Mesothelial cell of epicardium (in vitro differentiated cells): ENCODE measurements around the gene APOD. TPM values are rescaled to one million over a fixed set of nuclear protein-coding genes. Genes with fewer than 3 reads are reported as not detected.

ENCODE experiments used
- DNase-seq, 2 experiments: peaks; one replicate each; pipeline ENCODE4 v3.0.0; 2021; ENCODE audit warnings: low spot score in 2 of 2; ENCODE audit not compliant: unreplicated experiment in 2 of 2
- H3K27ac Mint-ChIP-seq: 2 replicates; pipeline ENCODE4 v1.8.0; 2021; ENCODE audit warnings: mixed read lengths
- H3K27me3 Mint-ChIP-seq: 2 replicates; pipeline ENCODE4 v1.8.0; 2021; ENCODE audit warnings: low read depth, mixed read lengths
- H3K36me3 Mint-ChIP-seq: 2 replicates; pipeline ENCODE4 v1.8.0; 2021; ENCODE audit warnings: mixed read lengths
- H3K4me1 Mint-ChIP-seq: 2 replicates; pipeline ENCODE4 v1.8.0; 2021; ENCODE audit warnings: mixed read lengths
- H3K4me3 Mint-ChIP-seq: 2 replicates; pipeline ENCODE4 v1.8.0; 2021; ENCODE audit warnings: mild to moderate bottlenecking, moderate library complexity, mixed read lengths
- H3K9me3 Mint-ChIP-seq: 2 replicates; pipeline ENCODE4 v1.8.0; 2021; ENCODE audit warnings: mixed read lengths
- total RNA-seq: library from RNA; stranded (reverse); gene quantifications from 3 replicates; pipeline ENCODE4 v1.2.1, GENCODE V29; 2021
- TF ChIP-seq, protein P1 (sequence below): fragments of 200-600 bp; sonication (generic); IDR thresholded peaks from one replicate; pipeline ENCODE4 v1.5.0; 2021; ENCODE audit warnings: antibody characterized with exemption; ENCODE audit not compliant: unreplicated experiment

The APOD gene
- total RNA-seq, 1 donor from 2014 or later, result 0.63 TPM

DNA sequence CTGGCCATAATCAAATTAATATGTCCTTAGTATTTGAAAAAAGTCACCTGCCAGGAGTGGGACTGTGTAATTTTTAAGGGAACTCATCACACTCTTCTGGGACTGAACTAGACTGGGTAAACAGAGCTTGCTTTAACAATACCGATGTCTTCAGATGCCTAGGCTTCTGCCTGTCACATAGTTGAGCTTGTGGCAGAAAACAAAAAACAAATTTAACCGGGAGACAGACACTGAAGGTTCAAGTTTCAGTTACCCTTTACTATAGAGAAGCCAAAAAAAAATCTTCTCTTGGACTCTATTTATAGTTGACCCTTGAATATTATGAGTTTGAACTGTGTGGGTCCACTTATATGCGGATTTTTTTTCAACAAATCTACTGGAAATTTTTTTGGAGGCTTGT is 51.4 kb downstream of the APOD start:
- TF ChIP-seq, protein P1, sequence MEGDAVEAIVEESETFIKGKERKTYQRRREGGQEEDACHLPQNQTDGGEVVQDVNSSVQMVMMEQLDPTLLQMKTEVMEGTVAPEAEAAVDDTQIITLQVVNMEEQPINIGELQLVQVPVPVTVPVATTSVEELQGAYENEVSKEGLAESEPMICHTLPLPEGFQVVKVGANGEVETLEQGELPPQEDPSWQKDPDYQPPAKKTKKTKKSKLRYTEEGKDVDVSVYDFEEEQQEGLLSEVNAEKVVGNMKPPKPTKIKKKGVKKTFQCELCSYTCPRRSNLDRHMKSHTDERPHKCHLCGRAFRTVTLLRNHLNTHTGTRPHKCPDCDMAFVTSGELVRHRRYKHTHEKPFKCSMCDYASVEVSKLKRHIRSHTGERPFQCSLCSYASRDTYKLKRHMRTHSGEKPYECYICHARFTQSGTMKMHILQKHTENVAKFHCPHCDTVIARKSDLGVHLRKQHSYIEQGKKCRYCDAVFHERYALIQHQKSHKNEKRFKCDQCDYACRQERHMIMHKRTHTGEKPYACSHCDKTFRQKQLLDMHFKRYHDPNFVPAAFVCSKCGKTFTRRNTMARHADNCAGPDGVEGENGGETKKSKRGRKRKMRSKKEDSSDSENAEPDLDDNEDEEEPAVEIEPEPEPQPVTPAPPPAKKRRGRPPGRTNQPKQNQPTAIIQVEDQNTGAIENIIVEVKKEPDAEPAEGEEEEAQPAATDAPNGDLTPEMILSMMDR, result no peak
- H3K27me3 Mint-ChIP-seq, result no peaks in the 10 kb centered on the region
- H3K4me3 Mint-ChIP-seq, result no peak overlapping the region
- peaks cover 3% of the 10 kb centered on the region for H3K4me1 Mint-ChIP-seq
- no peaks in the 10 kb centered on the region for H3K9me3 Mint-ChIP-seq
- H3K36me3 Mint-ChIP-seq, result peaks cover 20% of the 10 kb centered on the region
- no peak for DNase-seq
- H3K27ac Mint-ChIP-seq, result no peak overlapping the region

DNA sequence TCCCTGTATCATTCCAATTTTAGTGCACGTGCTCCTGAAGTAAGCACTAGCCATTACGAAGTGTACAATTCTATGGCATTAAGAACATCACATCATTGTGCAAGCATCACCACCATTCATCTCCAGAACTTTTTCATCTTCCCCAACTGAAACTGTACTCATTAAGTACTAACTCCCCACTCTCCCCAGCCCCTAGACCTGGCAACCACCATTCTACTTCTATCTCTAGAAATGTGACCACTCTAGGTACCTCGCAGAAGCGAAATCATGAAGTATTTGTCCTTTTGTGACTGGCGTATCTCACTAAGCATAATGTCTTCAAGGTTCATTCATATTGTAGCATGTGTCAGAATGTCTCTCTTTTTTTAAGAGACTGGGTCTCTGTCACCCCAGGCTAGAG is 52.1 kb downstream of the APOD start:
- Mint-ChIP-seq H3K9me3 (no peaks in the 10 kb centered on the region), H3K4me3 (no peak overlapping the region), H3K27me3 (no peaks in the 10 kb centered on the region), H3K27ac (no peak overlapping the region), H3K36me3 (peaks cover 20% of the 10 kb centered on the region), H3K4me1 (peaks cover 3% of the 10 kb centered on the region)
- no peak for DNase-seq
- TF ChIP-seq, protein P1, result no peak

GRCh38 chr3:195526492-195526891 is 57.2 kb downstream of the APOD start:
- TF ChIP-seq, protein P1, result no peak
- H3K9me3 Mint-ChIP-seq, result no peaks in the 10 kb centered on the region
- H3K36me3 Mint-ChIP-seq, result peaks cover 13% of the 10 kb centered on the region
- no peak overlapping the region for H3K27ac Mint-ChIP-seq
- DNase-seq, result no peak
- no peaks in the 10 kb centered on the region for H3K4me1 Mint-ChIP-seq
- H3K27me3 Mint-ChIP-seq, result no peaks in the 10 kb centered on the region
- no peak overlapping the region for H3K4me3 Mint-ChIP-seq

GRCh38 chr3:195524171-195524896 is 59.4 kb downstream of the APOD start:
- TF ChIP-seq, protein P1, result no peak
- Mint-ChIP-seq H3K4me1 (no peaks in the 10 kb centered on the region), H3K36me3 (peaks cover 10% of the 10 kb centered on the region), H3K9me3 (no peaks in the 10 kb centered on the region), H3K4me3 (no peak overlapping the region), H3K27me3 (no peaks in the 10 kb centered on the region), H3K27ac (no peak overlapping the region)
- DNase-seq, result no peak

DNA sequence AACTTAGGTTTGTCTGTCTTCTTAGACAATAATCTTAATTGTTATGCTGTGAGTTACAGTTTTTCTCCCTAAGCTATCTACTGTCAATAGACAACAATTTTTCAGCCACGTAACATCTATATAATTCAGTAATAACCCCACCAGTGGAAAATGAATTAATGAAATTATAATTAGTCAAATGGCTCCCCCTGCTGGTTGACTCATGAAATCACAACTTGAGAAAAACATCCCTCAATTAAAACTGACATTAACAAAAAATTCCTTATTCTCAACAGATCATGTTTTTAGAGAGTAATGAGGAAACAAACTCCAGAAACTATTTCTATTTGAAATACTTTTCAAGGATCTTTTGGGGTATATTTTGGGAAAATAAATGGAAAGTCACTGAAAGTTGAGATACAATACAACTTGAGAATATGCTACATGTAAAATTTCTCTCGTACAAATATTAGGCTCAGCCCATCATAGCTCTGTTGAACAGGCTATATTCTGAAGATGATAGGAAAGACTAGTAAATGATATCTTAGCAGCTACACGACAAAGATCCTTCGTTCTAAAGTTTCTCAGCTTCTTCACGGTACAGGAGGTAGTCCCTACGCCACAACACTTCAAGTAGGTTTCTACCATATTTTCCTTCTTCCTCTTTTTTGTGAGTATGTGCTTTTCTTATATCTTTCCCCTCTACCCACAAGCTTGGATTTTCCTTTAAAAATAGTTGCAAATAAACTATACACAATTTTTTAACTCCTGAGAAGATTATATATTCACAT is 61.3 kb downstream of the APOD start:
- Mint-ChIP-seq H3K9me3 (no peaks in the 10 kb centered on the region), H3K27ac (peak overlapping the region; percentile 5), H3K27me3 (no peaks in the 10 kb centered on the region), H3K4me3 (no peak overlapping the region), H3K4me1 (no peaks in the 10 kb centered on the region), H3K36me3 (peaks cover 9% of the 10 kb centered on the region)
- no peak for DNase-seq
- TF ChIP-seq, protein P1, result peak; percentile 100

Other genes with a start within 250 kb of the APOD start
- gene ACAP2, start 140.9 kb downstream of the APOD start, total RNA-seq, result 43.6 to 49.7 TPM (median 47.5 TPM) in 3 replicates
- gene PPP1R2, start 40.6 kb downstream of the APOD start, total RNA-seq, result 27.4 to 31.3 TPM (median 30.2 TPM) in 3 replicates
- 8.7 to 11.7 TPM (median 9.4 TPM) in 3 replicates for gene MUC20, start 137.0 kb upstream of the APOD start, total RNA-seq
- 0.73 to 1.4 TPM (median 0.96 TPM) in 3 replicates for gene MUC4, start 228.0 kb upstream of the APOD start, total RNA-seq